ENCODE data around the gene MYO1F.
A peak's percentile ranks its signal among the peaks of the same experiment; 100 is the strongest.
"Not testable (repeated sequence)": the region's sequence is repeated elsewhere in the genome, so short reads cannot be mapped to it uniquely, and the experiment has no call there.

Gene MYO1F

DNA sequence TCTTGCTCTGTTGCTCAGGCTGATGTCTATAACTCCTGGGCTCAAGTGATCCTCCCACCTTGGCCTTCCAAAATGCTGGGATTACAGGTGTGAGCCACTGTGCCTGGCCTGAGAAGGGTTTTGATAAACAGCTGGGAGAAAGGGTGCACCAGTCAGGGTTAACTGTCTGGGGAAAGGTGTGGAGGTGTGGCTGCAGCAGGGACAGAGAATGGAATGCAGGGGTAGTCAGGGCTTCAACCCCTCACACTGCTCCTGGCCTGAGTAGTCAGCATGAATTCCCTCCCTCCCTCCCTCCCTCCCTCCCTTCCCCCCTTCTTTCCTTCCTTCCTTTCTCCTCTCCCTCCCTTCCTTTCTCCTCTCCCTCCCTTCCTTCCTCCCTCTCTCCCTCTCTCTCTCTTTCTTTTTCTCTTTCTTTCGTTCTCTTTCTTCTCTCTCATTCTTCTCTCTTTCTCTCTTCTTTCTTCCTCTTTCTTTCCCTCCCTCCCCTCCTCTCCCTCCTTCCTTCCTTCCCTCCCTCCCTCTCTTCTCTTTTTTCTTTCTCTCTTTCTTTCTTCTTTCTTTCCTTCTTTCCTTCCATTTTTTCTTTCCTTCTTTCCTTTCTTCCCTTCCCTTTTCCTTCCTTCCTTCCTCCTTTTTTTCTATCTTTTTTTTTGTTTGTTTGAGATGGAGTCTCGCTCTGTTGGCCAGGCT is 16.0 kb downstream of the MYO1F start:
- no peak for DNase-seq

- DNase-seq, result no peak
These were observed 18.9 kb downstream of the MYO1F start for GRCh38 chr19:8558325-8558724.

DNA sequence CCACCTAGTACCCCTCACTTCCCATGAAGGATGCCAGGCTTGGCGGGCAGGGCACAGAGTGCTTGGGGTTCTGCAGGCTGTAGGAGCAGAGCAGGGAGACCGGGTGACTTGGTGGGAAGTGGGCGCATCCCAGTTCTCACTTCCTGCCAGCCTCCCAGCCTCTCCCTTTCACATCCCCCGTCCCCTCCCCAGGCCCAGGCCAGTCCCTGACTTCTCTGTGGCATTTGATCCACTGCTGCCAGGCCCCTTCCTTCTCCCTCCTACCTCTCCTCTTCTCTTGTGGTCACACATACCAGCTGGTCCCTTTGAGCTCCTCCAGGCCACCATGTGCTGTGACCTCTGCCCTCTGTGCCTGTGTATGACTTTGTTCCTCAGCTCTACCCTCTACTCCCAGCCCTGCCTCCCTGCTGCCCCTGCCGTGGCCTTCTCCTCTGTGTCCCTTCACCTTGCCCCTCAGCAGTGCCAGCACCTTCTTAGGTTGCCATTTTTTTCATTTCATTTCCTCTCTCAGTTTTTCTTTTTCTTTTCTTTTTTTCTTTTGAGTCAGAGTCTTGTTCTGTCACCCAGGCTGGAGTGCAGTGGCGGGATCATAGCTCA is 19.5 kb downstream of the MYO1F start:
- no peak for DNase-seq

GRCh38 chr19:8553729-8554128 is 23.5 kb downstream of the MYO1F start:
- DNase-seq, result not testable (repeated sequence)

DNA sequence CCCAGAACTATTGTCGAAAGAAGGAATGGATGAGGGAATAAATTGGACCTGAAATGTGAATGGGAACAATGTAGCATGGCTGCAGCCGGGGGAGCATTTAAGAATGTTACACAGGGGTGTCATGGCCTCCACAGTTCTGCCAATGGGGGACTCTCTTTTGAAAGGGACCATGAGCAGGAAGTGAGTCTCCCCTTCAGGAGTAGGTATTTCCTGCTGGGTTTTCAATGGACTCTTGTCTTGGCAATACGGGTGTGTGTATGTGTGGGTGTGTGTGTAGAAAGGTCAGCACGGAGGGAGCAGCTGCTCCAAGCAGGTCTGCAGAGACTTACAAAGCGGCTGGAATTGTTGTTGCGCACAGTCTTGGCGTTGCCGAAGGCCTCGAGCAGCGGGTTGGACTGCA is 24.4 kb downstream of the MYO1F start:
- no peak for DNase-seq

DNA sequence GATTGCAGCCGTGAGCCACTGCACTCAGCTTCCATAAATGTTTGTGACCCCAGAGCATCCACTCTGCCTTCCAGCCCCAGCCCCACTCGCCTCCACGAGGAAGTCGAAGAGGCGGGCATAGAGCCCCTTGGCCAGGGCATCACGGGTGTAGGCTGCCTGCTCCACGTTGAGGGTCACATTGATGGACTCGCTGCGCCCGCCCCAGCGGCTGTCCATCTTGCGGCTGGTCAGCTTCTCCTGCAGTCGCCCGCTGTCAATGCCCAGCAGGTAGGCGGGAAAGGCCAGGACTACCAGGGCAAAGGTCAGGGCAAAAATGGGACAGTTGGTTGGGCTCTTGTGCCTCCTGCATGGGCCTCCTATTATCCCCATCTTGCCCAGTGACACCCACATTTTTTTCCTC is 27.2 kb downstream of the MYO1F start:
- no peak for DNase-seq

DNA sequence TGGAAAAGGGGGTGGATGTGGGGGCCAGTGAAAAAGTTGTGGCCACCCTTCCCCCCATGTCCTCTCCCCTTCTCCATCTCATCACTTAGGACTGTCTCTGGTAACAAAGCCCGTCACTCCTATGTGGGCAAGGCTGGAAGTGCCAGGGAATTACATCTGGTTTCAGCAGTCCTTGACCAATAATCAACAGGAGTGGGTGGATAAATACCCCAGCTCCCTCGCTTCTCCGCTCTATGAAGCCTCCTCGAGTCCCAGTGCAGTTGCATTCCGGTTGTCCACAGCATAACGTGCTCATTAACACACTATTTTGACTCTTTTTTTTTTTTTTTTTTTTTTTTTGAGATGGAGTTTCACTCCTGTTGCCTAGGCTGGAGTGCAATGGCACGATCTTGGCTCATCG is 31.5 kb downstream of the MYO1F start:
- DNase-seq, result no peak

- no peak for DNase-seq
These were observed 33.1 kb downstream of the MYO1F start for GRCh38 chr19:8544168-8544567.

DNA sequence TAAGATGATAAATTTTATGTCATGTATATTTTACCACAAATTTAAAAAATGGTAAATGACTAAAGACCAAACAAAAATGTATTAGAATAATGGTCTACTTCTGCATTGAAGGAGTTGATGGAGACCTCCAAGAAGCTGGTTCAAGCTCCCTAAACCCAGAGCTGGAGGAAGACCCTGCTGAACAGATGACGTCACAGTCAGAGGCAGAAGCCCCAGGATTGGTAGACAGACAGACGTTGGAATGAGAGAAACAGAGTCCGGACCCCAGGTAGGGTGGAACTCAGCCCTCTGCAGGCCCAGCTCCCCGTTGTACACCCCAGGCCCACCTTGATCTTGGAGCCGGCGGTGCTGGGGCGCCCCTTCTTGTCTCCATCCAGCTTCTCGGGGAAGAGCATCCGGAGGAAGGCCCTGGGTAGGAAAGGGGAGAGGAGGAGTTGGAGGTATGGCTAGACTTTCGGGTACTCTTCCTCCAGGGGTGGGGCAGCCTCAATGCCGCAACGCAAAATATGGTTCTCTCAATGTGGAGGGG is 37.6 kb downstream of the MYO1F start:
- DNase-seq, result no peak

DNA sequence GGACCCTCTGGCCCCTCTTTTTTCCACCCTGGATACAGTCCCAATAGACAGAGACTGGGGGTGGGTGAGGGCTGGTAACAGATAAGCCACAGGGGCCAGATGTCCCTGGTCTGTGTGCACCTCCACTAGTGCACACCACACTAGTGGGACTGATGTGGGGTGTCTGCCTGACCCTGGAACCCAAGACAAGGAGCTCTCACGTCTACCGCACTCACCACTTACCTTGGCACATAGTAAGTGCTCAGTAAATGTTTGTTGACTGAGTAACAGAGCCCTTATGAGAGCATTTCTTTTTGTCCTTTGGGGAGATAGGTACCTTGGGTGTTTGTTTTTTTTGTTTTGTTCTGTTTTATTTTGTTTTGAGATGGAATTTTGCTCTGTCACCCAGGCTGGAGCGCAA is 40.1 kb downstream of the MYO1F start:
- no peak for DNase-seq

DNA sequence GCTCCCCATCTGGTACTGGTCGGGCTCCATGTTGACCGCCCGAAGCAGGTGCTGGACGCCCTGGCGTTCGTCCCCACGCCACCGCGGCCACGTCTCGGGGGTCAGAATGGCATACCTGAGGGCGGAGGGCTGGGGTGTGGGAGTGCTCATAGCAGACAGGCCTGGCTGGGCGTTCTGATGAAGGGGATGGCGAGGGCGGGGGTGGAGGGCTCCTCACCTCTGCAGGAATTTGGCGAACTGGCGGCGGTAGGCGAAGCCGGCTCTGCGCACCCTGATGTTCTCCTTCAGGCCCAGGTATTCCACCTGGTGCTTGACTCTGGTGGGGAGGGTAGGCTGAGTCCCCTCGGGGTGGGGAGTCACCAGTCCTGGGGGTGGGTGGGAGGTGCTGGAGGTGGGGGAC is 41.0 kb downstream of the MYO1F start:
- DNase-seq, result no peak

- no peak for DNase-seq
These were observed 45.0 kb downstream of the MYO1F start for GRCh38 chr19:8532225-8532624.

DNA sequence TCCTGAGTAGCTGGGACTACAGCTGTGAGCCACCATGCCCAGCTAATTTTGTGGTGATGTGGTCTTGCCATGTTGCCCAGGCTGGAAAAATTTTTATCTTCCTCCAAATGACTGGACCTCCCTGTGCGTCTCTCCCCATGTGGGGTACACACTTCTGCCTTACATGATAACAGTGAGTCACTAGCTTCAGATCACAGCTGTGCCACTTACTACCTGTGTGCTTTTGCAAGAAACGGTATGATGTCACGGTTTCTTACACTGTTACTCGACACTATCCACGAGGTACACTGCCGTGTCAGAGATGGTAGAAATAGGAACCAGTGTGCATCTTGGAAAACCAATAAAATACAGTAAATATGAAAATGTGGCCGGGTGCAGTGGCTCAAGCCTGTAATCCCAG is 45.8 kb downstream of the MYO1F start:
- no peak for DNase-seq

DNA sequence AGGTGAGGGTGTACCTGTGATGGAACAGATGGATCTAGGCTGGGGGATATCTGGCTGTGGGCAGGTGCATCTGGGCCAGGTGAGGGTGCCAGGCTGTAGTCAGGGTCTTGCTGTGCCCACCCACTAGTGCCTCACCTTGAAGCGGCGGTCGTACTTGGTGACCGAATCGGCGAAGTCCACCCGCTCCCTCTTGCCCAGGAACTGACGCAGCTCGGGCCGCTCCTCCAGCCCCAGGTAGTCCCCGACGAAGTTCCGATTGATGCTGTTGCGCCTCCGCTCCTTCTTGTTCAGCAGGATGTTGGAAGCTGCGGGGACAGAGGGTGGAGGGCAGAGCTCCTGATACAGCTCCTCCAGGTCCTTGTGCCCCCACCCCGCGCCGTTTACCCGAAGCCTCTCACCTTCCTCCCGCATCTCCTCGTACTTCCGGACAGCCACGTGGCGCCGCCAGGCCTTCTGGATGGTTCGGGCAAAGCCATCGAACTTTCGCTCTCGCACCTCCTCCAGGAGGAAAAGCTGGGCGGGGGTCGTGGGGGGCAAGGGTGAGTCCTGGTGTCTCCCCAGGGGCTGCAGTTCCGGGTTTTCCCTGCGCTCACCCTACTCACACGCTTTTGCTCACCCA is 47.1 kb downstream of the MYO1F start:
- no peak for DNase-seq

GRCh38 chr19:8529369-8530006 is 47.8 kb downstream of the MYO1F start:
- DNase-seq, result no peak

DNA sequence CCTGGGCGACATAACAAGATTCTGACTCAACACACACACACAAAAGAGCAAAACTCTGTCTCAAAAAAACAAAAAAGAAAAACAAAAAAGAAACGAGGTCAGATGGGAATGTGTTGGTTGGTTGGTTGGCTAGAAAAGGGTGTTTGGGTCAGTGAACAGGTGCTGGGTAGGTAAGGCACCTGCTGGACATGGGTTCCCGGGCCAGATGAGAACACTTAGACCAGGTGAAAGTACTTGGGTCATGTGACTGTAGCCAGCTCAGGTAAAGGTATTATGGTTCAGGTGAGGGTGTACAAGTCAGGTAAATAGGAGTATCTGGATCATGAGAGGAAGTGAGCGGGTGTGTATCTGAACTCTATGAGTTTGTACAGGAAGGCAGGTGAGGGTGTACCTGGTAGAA is 48.7 kb downstream of the MYO1F start:
- no peak for DNase-seq

DNA sequence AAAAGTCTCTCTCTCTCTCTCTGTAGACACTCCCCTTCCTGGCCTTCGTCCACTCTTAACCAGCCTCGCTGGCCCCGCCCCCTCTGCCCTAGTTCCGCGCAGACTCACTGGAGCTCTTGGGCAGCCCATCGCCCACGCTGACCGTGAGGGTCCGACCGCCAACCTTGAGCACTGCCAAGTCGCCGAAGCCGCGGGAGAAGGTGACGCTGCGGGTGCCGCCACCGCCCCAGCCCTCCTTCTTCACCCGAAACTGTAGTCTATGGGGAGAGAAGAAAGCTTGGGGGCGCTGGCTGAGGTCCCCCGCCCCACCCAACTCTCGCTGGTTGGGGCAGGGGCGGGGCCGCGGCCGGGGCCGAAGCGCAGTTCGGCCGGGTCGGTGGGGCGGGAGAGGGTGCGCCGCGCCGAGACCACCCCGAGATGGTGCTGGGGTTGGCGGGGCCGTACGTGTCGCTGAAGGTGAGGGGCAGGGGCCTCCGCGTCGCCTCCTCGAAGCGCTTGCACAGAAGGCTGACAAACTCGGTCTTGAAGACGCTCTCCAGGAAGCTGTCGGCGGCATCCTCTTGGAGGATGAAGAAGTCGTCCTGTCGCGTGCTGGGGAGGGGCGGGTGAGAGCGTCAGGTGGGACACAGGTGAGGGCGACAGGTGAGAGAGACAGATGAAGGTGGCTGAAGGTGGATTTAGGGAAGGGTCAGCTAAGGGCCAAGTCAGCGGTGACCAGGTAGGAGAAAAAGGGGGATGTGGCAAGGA is 50.7 kb downstream of the MYO1F start:
- peak; percentile 94 for DNase-seq

- DNase-seq, result no peak
These were observed 51.9 kb downstream of the MYO1F start for GRCh38 chr19:8525401-8525684.

DNA sequence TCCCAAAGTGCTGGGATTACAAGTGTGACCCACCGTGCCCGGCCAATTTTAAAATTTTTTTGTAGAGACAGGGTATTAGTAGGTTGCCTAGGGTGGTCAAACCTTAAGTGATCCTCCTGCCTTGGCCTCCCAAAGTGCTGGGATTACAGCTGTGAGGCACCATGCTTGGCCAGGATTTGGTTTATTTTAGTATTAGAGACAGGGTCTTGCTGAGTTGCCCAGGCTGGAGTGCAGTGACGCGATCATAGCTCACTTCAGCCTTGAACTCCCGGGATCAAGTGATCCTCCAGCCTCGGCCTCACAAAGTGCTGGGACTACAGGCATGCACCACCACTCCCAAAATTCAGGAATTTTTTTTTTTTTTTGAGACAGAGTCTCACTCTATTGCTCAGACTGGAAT is 57.9 kb downstream of the MYO1F start:
- DNase-seq, result no peak

GRCh38 chr19:8518536-8518935 is 58.7 kb downstream of the MYO1F start:
- no peak for DNase-seq

DNA sequence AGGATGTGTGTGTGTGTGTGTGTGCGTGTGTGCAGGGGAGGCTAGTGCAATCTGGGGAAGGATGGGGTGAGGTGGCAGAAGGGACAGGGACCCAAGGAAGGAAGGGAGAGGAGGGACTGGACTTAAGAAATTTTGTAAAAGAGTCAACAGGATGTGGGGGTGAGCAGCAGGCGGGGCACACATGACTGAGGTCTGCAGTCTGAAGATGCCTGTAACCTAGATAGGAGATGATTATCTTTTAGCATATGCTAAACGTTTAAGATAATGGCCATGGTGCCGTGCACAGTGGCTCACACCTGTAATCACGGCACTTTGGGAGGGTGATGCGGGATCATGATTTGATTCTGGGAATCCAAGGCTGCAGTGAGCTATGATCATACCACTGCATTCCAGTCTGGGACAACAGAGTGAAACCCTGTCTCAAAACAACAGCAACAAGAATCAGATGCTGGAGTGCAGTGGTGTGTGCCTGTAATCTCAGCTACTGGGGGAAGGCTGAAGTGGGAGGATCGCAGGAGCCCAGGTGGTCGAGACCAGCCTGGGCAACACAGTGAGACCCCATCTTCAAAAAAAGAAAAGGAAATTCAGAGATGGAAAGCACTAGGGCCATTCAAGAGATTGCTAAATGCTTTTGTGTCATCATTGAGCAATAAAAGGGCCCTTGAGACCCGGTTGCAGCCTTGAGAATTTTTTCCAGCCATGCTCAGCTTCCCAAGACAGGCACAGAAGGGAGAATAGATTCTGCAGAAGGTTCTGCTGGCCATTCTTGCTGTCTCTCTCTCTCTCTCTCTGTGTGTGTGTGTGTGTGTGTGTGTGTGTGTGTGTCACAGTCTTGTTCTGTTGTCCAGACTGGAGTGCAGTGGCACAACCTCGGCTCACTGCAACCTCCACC is 59.4 kb downstream of the MYO1F start:
- DNase-seq, result no peak

GRCh38 chr19:8515317-8515716 is 61.9 kb downstream of the MYO1F start:
- no peak for DNase-seq

Data from left hindlimb (tissue), 1 donor.